ENCODE results near the gene RHOA.
A peak's percentile ranks its signal among the peaks of the same experiment; 100 is the strongest.

The RHOA gene

DNA sequence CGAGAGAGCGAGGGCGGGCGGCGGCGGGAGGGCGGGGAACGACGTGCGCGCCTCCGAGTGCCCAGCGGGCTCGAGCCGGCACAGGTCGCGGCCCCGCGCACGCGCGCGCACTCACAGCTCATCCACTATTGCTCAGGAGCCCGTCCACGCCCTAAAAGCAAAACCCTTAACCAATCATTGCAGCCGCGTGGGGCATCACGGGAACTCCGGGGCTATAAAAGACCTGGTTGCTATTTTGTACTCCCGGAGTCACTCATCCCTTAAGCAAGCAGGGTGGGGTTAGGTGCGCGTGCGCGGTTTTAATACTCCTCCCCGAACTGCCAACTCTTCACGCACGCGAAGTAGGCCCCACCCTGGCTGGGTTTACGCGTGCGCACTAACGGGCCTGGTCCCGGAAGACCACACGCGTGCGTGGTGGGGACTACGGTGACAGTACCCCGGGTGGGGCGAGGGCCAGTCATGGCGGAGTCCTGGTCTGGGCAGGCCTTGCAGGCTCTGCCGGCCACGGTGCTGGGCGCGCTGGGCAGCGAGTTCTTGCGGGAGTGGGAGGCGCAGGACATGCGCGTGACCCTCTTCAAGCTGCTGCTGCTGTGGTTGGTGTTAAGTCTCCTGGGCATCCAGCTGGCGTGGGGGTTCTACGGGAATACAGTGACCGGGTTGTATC lies at the start of gene RHOA, which contains the start of gene TCTA:
RHOA (minus strand) TSS at position 9 of the 664 bp plus-strand sequence. CDS start 36,387 bp downstream, outside the sequence.
TCTA (plus strand) TSS at position 456 of the 664 bp plus-strand sequence; CDS start at position 460, 4 bp downstream.
- peak; percentile 98 for DNase-seq

DNA sequence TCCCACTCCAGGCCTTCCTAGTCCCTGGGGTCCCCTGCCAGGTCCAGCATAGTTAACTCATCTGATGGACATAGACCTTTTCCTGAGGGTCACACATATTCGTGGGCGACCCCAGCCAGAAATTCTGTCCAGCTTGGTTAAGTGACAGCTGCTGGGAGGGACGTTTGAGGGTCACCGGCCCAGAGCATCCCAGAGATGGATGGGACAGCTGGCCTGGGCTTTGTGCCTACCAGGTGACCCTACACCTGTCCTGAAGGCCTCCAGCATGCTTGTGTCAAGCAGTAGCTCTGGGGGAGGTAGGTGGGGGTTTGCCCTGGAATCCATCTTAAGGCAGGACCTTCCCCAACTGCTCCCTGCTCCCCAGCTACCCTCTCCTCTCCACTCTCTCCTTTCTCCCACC lies 49.2 kb upstream of the RHOA start:
- DNase-seq, result no peak

DNA sequence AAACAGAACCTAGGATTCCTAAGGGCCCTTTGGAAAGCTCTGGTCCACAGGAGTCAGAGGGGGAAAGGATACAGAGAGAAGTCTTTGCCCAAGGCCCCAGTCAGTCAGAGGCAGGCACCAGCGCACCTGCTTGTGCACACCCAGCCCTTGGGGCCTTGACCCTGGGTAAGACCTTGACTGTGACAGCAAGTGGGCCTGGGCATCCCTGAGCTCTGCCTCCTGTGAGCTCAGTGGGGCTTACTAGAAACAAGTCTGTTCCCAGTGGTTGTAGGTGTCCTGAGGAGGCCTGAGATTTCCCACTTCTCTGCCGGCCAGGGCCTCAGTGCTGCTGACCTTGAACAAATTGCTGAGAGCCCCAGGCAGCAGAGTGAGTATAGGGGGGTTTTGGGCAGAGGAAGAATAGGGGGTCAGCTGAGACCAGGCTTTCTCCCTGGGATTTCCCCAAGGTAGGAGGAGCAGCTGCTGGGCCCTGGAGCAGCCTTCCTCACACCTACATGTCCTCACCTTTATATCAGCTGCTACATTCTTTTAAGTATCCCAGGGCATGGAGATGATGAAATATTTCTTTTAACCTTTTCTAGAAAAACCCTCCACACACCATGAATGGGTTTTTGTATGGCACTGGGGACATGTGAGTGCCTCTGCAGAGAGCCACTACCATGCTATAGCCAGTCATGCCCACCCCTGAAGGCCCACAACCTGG lies 48.6 kb upstream of the RHOA start:
- DNase-seq, result no peak

DNA sequence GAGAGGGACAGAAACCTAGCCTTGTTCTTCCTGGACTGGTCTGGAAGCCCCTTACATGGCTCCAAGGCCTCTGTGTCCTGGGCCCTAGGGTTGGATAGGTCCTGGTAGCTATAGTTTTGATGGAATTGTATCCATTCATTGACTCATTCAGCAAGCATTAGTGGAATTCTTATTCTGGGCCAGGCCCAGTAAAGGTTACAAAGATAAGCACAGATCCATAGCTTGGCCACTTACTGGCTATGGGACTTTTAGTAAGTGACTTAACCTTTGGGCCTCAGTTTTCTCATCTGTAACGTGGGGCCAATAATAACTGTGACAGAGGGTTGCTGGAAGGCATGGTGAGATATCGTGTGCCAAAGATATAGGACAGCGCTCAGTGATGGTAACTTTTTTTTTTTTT lies 44.7 kb upstream of the RHOA start:
- DNase-seq, result no peak

DNA sequence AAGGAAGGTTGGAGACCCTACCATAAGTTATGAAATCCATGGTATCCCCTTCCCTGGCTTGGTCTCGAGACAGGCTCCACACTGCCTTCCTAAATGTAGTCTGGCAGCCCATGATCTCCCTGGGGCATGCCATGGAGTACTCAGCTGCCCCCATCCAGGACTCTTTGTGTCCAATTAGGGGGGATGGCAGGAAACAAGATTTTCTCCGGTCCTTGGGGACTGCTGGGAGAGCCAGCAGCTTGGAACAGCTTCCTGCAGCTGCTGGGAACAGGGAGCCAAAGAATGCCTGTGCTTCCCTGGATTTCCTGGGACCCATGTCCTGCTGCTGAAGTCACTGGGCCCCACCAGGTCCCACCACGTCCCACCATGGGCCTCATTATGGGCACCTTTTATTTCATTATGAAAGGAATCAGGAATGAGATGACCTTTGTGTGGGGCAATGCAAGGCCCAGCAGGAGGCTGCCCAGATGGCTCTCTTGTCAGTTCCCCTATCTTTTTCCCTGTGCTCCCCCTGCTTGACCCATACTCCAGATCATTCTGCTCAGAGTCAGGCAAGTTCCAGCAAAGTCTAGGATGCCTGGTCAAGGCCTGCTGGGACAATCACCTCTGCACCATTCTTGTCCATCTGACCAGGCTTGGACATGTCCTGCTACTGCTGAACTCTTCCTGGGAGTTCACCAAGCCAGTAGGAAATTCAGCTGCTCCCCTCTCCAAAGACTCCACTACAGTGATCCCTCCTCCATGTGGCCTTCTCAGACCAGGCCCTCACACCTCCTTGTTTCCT lies 43.3 kb upstream of the RHOA start:
- no peak for DNase-seq

DNA sequence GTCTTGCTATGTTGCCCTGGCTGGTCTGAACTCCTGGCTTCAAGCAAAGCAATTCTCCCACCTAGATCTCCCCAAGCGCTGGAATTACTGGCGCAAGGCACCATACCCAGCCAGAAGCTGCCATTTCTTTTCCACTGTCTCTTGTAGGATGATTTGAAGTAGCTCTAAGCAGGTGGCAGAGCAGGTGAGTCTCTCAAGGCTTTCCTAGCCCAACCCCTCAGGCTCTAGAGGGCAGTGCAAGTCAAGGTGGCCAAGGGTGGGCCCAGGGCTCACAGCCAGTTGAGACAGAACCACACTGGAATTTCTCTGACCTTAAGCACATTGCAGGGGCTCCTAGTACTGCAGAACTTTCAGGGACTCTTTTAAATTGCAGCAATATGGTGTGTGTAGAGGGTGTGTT lies 42.7 kb upstream of the RHOA start:
- no peak for DNase-seq

DNA sequence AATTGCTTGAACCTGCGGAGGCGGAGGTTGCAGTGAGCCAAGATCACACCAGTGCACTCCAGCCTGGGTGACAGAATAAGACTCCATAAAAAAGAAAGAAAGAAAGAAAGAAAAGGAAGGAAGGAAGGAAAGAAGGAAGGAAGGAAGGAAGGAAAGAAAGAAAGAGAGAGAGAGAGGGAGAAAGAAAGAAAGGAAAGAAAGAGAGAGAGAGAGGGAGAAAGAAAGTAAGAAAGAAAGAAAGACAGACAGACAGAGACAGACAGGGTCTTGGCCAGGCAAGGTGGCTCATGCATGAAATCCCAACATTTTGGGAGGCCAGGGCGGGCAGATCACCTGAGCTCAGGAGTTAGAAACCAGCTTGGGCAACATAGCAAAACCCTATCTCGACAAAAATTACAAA lies 41.8 kb upstream of the RHOA start:
- DNase-seq, result no peak

DNA sequence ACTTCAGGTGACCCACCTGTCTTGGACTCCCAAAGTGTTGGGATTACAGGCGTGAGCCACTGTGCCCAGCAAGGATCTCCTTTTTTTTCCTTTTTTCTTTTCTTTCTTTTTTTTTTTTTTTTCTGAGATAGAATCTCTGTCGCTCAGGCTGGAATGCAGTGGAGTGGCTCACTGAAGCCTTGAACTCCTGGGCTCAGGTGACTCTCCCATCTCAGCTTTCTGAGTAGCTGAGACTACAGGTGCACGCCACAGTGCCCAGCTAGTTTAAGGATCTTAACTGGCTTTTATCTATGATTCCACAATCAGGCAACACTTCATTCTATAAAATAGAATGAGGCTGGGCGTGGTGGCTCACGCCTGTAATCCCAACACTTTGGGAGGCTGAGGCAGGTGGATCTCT lies 33.6 kb upstream of the RHOA start:
- DNase-seq, result no peak

DNA sequence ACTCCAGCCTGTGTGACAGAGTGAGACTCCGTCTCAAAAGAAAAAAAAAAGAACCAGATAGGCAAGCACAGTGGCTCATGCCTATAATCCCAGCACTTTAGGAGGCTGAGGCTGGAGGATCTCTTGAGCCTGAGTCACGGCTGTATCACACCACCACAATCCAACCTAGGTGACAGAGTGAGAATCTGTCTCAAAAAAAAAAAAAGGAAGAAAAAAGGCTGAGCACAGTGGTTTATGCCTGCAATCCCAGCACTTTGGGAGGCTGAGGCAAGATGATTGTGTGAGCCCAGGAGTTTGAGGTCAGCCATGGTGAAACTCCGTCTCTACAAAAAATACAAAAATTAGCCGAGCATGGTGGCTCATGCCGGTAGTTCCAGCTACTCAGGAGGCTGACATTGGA lies 23.0 kb upstream of the RHOA start:
- no peak for DNase-seq

DNA sequence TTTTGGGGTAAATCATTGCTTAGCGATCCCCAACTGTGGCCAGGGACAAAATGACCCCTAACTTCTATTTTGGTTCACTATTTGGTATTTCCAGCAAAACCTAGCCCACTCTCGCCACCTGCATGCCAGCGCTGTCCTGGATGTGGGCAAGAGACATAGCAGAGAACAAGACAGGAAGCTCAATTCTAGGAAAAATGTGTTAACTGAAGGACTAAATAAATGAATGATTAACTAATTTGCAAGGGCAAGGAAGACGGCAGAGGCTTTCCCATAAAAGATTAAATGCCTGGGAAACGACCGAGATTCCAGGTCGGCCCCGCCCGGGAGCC lies 16.9 kb upstream of the RHOA start:
- DNase-seq, result no peak

DNA sequence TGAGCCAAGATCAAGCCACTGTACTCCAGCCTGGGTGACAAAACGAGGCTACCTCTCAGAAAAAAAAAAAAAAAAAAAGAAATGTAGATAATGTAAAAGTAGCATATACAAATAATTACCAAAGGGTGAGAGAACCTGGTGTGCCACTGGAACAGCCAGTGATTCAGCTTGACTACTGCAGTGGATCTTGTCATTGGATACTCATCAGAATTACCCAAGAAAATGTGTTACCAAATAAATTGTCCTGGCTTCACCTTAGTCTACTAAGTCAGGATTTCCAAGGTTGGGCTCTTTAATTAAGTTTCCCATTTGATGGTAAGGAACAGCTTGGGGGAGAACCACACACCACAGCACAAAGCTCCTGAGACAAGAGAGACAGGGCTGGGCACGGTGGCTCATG lies 15.8 kb upstream of the RHOA start:
- no peak for DNase-seq

DNA sequence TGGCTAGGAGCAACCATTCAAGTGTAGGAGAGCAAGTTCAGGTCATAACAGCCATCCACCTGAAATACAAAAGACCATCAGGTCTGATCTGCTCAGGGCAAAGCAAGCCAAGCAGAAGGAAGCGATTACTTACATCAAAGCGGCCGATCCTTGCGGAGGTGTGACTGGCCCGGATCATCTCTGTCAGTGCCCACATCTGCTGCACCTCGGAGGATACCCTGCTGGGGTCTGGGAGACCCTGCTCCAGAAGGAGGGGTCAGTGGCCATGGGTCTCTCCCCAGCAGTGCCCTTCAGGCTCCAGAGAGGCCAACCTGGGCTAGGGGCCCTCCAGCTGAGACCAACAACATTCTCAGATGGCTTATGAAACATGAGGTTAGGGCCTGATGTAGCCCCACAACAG lies 13.0 kb upstream of the RHOA start:
- no peak for DNase-seq

DNA sequence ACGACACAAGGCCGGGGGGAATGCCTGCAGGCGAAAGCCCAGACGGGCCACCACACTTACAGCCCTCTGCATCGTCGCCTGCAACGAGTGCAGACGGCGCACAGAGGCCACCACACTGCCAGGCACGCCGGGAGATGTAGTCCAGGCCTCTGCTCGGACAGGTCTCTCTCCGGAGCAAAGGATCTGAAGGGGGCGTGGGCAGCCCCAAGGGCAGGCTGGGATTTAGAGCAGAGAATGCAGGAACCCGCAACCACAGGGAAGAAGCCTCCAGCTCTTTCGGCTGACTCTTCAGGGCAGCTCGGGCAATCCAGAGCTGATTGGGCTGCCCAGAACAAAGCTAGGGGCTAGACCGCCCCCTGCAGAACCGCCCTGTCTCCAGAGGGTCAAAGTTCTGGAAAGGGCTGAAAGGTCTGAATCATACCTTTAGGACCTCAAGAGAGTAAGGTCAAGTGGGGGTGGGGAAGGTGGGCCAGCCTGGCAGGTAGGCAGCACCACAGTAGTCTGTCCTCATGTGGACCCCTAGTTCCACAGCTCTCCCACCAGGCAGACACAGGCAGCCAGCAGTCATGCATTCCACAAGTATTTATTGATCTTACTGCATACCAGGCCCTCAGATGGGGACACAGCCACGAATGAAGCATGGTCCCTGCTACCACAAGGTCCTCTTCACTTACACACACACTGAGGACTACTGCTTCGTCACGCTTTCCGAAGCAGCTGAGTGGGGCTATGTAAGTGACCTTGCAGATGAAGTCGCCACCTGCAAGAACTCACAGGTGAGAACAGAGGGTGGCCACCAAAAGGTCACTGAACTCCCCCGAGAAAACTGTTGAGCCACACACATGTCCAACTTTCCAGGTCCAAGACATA lies 10.8 kb upstream of the RHOA start, which contains the start of gene AMT:
AMT (minus strand) TSS at position 95 of the 870 bp plus-strand sequence; CDS start at position 72, 23 bp downstream.
- DNase-seq, result no peak

DNA sequence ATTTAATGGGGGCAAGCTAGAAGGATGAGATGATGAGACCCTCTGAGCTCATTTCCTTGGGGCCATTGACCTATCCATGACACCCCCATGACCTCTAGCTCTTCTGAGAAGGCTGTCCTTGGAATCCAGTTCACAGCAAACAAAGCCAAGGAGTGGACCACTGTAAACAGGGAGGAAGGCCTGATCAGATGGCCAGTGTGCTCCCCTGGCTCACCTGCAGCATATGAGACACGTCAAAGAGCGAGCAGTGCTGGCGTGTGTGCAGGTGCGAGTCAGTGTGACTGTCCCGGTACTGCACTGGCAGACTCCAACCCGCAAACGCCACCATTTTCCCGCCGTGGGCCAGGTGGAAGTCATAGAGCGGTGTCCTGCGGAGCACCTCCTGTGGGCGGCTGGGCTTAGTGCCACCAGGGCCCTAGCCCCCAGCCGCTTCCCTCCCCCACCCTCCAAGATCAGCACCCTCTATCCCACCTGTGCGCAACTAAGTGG lies 10.2 kb upstream of the RHOA start:
- DNase-seq, result no peak

DNA sequence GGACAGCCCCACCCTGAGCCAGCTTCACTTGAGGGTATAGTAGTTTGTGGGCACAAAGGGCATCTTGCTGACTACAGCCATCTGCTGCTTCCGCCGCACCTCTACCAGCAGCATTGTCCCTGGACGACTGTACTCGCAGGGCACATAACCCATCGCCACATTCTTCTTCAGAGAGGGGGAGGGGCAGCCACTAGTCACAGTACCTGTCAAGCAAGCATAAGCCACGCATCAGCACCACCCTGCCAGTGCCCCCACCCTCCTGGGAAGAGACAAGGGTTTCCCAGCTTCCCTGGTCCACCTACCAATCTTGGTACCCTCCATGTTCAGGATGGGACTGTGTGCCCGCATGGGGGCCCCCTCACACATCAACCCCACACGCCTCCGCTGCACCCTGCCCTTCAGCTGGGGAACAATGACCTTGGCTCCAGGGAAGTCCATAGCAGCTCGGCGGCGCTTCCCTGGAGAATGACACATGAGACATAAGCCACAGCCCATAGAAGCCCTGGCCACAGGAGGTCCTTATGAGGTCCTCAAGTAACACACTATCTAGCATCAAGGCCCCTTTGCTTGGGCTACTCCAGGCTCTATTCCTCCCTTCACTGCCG lies 5.8 kb upstream of the RHOA start:
- DNase-seq, result no peak

DNA sequence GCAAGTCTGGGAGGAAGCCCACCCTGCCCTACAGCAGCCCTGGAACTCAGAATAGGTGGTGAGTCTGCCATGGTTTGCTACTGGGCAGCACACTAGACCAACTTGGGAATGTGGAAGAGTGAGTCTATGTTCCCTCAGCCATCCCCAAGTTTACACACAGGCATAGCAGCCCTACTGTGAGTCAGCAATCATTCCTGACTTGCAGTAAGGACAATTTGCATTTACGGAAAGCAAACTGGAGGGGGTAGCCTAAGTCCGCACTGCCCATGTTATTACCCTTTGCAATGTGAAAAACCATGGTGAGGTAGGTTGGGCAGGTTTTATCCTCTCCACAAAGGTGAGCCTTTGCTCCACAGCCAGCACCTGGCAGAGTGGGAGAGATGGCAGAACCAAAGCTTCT lies 5.1 kb upstream of the RHOA start:
- no peak for DNase-seq

DNA sequence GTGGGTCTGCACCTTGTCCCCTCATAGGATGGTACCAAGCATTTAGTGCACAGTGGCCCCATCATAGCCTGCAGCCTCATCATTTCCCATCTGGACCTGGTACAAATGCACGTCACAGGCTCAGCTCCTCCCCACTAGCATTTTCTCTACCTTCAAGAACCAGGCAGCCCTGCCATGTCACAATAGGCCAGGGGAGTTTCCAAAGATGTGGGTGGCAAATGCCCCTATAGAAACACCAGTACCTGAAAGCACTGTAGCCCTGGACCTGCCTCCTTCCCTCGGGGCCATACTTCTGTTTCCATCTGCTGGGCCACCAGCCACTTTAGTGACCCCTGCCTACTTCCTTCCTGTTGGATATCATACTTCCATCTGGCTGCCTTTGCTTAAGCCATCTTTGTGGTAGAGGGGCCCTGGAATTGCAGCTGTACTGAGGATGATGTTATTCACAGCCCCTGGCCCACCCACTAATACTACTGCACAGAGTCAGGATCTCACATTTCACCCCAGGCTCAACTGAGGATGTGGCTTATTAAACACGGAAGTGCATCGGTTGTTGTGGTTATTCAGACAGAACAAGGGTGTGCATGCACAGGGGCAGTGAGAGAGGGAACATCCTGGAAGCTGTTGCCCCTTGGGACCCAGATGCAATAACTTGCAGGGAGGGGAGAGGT lies 4.3 kb upstream of the RHOA start:
- DNase-seq, result peak; percentile 67

DNA sequence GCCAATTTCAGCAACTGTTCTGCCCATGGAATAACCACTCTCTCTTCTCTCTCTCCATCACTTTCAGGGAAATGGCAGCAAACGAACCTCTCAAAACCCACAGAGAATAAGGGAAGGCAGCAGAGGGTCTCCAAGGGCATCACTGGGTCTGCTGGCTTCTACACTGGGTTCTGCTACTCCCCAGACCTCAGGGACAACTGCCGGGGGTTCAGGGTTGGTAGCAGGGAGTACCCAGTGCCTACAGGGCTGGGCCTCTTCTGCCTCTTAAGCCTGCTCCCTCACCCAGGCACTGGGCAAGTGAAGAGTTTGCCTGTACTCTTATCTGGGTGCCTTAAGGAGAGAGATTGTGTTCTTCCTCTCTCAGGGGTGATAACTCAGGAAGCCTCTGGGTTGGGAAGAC lies 3.0 kb upstream of the RHOA start:
- DNase-seq, result no peak

DNA sequence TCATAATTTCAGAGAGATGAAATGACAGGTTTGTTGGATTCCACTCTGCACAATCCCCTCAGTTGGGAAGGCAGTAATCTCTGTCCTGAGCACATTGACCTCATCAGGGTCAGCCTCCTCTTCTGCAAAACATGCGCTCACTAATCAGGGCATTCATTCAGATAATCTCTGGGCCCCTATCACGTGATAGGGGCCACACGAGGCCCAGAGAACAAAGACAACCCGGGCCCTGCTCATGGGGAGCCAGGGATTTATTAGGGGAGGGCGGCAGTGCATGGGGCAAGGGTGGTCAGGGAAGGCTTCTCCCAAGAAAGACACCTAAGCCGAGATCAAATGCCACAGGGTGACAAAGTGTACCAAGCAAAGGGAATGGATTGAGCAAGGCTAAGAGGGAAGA lies 1.6 kb upstream of the RHOA start:
- DNase-seq, result no peak

DNA sequence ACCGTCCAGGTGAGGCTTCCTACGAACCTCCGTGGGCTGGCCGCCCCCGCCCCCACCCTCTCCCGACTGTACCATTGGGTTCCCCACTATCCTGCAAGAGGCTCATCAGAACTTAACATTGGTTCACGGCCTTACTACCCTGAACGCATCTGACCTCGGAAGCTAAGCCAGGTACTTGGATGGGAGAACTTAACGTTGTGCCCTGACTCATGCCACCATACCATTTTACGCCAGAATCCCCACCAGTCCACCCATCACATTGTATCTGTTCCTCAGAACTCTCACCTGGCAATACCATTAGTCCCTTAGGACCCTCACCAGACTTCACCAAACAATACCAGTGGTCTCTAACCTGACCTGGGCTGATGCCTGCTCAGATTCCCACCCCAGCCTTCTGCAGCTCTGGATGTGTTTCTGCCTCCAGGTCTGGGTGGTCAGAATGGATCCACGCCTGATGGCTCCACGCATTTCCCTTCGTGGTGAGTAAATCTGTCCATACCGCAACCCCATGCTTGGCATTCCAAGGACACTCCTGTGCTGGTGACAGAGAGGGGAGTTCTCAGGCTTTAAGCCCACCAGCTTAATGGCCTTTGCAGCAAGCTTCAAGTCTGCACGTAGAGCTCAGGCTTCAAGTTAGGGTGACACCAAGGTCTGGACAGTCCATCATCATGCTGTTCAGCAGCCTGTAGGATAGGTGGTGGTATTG lies 1.0 kb upstream of the RHOA start:
- DNase-seq, result no peak

DNA sequence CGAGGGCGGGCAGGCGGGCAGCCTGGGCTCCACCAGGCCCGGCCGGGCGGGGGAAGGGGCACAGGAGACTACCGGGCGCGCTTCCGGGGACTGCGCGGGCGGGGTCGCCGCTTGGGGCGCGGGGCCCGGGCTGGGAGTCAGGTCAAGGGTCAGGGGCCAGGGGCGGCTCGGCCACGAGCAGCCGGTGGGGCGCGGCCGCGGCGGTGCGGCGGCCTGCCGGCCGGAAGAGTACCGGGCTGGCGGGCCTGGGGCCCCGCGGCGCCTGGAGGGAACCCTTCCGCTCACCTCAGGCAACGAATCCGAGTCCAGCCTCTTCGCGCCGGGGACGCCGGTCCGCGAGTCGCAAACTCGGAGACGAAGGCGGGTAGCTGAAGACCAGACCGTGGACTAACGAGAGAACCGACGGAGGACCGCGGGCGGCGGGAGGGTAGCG lies 225 bp downstream of the RHOA start:
- DNase-seq, result no peak

Measured in activated CD8-positive, alpha-beta memory T cell treated with anti-CD3 and anti-CD28 coated beads, Interleukin-2, amount 50 U/mL, for 48 hours (primary cell).